ENCODE measurements around the gene TMEM109. TPM values are rescaled to one million over a fixed set of nuclear protein-coding genes. Genes with fewer than 3 reads are reported as not detected.

TMEM109 gene
- total RNA-seq, 4 donors from 2014 or later, result 79.6 to 150 (median 88.7) TPM

DNA sequence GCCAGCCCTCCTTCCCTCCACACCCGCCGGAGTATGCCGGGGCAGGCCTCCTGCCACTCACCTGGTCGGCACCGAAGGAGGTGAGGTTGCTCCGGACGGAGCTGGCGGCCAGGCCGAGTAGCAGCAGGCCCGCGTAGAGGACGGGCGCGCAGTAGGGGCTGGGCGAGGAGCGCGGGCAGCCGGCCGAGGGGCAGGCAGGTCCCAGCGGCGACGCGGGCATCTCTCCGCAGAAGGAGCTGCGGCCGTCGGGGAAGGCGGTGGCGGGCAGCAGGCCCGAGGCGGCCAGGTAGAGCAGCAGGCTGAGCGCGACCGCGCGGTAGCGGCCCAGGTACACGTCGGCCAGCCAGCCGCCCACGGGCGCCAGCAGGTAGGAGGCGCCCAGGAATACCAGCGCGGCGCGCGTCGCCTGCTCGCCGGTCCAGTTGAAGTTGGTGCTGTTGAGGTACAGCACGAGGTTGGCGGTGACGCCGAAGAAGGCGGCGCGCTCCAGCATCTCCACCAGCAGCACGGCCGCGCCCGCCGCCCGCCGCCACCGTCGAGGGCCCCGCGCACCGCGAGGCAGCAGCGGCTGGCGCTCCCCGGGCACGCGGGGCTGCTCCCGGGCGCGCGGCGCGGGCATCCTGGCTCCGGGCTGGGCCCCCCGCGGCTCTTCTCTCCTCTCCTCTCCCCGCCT lies 37.1 kb downstream of the TMEM109 start:
- ATAC-seq (ENCODE audit: low FRiP score) (peak; percentile 34), DNase-seq (ENCODE audit: low spot score) (no peak)
- TF ChIP-seq, protein P1, sequence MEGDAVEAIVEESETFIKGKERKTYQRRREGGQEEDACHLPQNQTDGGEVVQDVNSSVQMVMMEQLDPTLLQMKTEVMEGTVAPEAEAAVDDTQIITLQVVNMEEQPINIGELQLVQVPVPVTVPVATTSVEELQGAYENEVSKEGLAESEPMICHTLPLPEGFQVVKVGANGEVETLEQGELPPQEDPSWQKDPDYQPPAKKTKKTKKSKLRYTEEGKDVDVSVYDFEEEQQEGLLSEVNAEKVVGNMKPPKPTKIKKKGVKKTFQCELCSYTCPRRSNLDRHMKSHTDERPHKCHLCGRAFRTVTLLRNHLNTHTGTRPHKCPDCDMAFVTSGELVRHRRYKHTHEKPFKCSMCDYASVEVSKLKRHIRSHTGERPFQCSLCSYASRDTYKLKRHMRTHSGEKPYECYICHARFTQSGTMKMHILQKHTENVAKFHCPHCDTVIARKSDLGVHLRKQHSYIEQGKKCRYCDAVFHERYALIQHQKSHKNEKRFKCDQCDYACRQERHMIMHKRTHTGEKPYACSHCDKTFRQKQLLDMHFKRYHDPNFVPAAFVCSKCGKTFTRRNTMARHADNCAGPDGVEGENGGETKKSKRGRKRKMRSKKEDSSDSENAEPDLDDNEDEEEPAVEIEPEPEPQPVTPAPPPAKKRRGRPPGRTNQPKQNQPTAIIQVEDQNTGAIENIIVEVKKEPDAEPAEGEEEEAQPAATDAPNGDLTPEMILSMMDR (IDR thresholded peaks at IDR 0.05), result no peak

DNA sequence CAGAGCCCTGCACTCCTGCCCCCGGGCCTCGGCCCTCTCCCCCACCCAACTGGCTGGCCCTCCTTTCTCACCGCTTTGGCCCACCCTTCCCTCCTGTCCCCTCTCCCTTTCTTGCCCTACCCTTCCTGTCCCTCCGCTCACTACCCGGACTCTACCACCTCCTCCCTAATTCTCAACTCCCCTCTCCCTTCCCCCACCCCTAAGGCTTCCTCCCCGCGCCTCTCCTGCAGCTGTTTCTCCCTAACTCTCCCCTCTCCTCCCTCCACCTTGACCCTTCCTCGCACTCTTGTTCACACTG lies 37.6 kb downstream of the TMEM109 start:
- peak; percentile 1 for ATAC-seq (ENCODE audit: low FRiP score)
- TF ChIP-seq, protein P1 (IDR thresholded peaks at IDR 0.05), result no peak
- DNase-seq (ENCODE audit: low spot score), result no peak

DNA sequence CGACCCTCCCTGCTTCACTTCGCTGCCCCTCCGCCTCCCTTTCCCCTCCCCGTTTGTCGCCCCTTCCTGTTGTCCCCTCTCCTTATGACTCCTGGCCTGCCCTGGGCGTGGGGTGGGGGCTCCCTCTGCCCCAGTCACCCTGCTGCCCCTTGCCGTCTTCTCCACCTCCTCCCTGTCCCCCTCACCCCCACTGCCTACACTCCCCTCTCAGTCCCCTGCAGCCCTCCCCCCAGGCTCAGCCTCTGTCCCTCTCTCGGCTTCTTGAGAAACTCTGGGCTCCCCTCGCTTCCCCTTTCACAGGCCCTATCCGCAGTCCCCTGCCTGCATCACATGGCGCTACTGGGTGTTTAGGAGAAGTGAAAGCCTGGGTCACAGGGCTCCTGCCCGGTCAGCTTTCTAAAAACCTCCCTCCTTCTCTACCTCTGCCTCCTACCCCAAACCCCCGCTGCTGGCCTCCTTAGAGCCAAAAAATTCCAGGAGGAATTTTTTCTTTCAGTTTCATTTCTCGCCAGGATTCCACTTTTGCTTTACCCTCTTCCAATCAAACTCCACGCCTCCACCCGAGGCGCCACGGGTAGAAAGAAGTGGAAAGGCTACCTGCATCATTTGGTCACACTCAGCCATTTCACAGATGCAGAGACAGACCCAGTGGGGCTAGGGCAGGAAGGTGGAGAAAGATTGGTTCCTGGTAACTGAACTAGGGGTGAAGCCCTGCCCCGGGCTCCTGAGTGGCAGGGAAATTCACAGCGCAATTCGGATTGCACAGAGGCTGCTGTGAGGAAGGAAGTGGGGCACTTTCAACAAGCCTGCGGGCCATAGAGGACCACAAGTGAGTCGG lies 38.2 kb downstream of the TMEM109 start, which contains the start of gene SLC15A3:
SLC15A3 (minus strand) TSS at position 273 of the 838 bp plus-strand sequence. CDS start 625 bp downstream, outside the sequence.
- ATAC-seq (ENCODE audit: low FRiP score) (peak; percentile 62), DNase-seq (ENCODE audit: low spot score) (no peak)
- TF ChIP-seq, protein P1 (IDR thresholded peaks at IDR 0.05), result no peak

DNA sequence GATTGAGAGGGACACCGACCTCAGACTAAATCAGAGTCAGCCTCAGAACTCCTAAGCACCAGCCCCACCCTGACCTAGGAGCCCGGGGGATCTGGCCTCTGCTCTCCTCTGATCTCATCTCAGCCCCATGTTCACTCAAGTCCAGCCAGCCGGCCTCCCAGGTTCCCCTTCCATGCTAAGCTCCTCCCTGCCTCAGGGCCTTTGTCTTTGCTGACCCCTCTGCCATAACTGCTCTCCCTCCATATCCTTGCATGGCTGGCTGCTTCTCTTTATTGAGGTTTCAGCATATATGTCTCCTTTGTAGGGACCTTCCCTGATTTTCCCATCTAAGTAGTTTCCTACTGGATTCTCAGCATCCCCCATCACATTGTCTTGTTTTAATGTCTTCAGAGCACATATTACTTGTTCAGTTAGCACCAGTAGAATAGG lies 38.8 kb downstream of the TMEM109 start:
- TF ChIP-seq, protein P1 (IDR thresholded peaks at IDR 0.05), result no peak
- ATAC-seq (ENCODE audit: low FRiP score) (peak; percentile 32), DNase-seq (ENCODE audit: low spot score) (no peak)

DNA sequence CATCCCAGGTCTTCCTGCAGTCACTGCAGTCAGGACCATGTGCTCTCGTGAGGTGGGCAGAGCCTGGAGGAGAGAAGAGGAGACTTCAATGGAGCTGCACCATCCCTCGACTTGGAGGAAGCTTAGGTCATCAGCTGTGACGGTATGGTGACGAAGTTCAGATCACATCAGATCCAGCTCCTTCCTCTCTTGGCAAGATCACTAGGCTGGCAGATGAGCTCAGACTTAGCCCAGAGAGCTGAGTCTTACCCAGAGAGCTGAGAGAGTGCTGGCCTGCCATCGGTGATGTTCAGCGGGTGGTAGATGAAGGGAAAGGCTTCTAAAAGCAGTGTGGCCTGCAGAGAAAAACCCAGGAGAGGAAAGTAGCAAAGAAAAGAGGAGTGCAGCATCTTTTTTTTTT lies 39.8 kb downstream of the TMEM109 start:
- TF ChIP-seq, protein P1 (IDR thresholded peaks at IDR 0.05), result no peak
- ATAC-seq (ENCODE audit: low FRiP score) (no peak), DNase-seq (ENCODE audit: low spot score) (no peak)

DNA sequence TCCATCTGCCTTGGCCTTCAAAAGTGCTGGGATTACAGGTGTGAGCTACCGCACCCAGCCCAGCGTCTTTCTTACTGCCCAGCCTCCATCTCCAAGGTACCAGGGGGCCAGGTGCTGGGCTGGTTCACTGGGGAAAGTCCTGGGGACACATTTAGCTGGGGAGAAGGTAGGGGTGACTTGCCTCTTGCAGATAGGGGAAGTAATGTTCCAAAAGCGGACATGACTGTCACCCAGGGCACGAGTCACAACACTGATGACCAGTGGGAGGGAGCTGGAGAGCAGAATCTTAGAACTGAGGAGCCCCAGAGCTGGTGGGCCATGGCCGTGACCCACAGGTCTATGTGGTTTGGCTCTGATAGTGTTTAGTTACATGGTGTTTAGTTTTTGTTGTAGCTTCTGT lies 40.5 kb downstream of the TMEM109 start:
- DNase-seq (ENCODE audit: low spot score) (no peak), ATAC-seq (ENCODE audit: low FRiP score) (no peak)
- TF ChIP-seq, protein P1 (IDR thresholded peaks at IDR 0.05), result no peak
